Activated CD8-positive, alpha-beta memory T cell treated with anti-CD3 and anti-CD28 coated beads for 1 hour (primary cell): ENCODE data around the gene VWA8.
"Not testable (repeated sequence)": the region's sequence is repeated elsewhere in the genome, so short reads cannot be mapped to it uniquely, and the experiment has no call there.

Source experiments
- DNase-seq, 2 donors: peaks; one replicate each; pipeline ENCODE4 v3.0.0-alpha.2; 2020; ENCODE audit warnings: low read depth in 1 of 2; ENCODE audit errors: extremely low read depth in 1 of 2

Gene VWA8

GRCh38 chr13:41969072-41969471 lies 8.2 kb upstream of the VWA8 start:
- no peak for DNase-seq

DNA sequence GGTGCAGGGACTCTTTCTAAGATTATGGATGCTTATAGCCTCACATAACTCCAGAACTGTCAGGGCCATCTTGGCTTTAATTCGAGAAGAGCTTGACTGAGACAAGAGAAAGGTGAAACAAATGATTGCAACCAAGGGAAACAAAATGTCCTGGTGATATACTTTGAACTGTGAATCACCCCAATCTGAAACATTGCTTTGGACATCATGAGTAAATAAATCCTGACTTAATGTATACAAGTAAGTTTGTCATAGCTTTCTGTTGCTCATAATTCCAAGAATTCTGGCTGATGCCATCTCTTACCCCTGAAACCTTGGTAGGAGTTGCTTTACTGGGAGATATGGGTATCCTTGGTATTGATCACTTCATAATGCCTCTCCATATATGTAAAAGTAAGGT lies 5.8 kb upstream of the VWA8 start:
- no peak for DNase-seq

- DNase-seq: no peak
These were observed 2.1 kb upstream of the VWA8 start for GRCh38 chr13:41962994-41963393.

- DNase-seq: no peak
These were observed 504 bp upstream of the VWA8 start for GRCh38 chr13:41961466-41961760.

GRCh38 chr13:41960211-41960636 lies 685 bp downstream of the VWA8 start:
- DNase-seq: no peak

- DNase-seq: no peak
These were observed 4.6 kb downstream of the VWA8 start for GRCh38 chr13:41956272-41956671.

DNA sequence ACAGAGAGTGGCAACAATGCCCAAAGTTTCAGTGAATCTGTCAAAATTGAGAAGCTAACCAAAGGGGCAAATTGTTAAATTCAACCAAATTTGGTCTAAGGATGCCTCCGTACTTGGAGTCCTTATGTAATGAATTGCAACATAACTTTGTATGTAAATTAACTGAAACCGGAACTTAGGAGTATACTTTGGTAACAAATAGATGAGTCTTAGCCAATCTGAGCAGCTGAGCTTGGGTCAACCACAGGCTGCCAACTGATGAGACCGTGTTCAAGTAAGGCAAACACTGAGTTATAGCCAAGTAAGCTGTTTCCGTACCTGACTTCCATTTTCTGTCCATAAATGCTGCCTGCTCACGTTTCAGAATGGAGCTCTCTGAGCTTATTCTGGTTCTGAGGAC lies 5.3 kb downstream of the VWA8 start:
- no peak for DNase-seq

DNA sequence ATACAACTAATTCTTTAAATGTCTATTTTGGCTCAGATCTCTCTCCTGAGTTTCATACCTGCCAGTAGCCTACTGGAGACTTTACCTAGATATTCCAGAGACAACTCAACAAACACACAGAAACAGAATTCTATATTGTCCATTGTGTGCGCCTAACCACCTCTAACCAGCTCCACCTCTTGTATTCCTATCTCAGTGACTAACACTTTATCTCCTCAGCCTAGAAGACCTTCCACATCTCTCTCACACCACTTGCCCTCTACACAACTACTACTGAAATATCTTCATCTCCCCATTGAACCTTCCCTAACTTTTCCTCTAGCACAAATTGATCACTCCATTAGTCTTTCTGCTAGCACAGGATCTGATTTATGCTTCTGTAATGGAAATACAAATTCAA lies 6.7 kb downstream of the VWA8 start:
- no peak for DNase-seq

GRCh38 chr13:41952749-41953148 lies 8.2 kb downstream of the VWA8 start:
- no peak for DNase-seq

DNA sequence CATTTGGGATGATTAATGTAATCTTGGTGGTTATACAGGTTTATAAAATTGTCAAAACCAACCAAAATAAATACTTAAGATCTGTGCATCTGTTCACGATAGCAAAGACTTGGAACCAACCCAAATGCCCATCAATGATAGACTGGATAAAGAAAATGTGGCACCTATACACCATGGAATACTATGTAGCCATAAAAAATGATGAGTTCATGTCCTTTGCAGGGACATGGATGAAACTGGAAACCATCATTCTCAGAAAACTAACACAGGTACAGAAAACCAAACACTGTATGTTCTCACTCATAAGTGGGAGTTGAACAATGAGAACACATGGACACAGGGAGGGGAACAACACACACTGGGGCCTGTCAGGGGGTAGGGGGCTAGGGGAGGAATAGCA lies 11.8 kb downstream of the VWA8 start:
- not testable (repeated sequence) for DNase-seq

DNA sequence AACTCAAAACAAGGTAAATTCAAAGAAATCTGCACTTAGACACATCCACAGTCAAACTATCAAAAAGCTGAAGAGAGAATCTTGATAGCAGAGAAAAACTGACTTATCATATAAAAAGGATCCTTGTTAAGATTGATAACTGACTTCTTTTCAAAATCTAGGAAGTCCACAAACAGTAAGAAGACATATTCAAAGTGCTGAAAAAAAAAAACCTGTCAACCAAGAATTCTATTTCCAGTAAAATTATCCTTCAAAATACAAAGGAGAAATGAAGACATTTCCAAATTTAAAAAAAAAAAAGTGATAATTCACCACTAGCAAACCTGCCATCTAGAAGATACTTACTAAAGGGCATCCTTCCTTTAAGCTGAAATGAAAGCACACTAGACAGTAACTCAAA lies 15.0 kb downstream of the VWA8 start:
- DNase-seq: no peak

DNA sequence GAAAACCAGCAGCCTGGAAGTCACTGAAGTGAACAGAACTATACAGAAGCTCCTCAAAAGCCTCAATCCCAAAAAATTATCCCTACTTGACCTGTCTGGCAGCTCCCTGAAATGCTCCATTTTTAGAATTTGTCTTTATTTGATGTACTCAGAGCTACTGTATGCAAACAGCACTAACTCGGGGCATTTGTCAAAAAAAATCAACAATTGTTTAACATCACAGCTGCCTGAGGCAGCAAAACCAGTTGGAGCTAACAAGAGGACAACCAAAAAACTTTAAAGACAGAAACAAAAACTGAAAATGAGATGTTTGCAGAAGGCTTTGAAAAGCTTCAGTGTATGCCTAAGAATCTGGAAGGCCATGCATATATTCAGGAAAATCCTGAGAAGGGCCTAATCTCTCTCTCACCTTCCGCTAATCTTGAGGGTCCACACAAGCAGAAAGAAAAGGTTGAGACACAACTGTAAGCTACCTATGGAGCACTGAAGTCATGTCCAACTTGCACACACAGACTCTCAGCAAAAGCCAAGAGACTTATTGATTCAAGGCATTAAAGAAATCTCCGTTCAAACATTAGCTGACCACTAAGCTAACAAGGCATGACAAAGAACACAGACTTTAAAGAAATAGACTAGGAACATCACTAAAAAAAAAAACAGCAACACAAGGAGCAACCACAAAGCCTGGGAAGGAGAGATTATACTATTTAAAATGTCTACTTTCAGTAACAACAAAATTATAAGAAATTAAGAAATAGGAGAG lies 16.1 kb downstream of the VWA8 start:
- no peak for DNase-seq

DNA sequence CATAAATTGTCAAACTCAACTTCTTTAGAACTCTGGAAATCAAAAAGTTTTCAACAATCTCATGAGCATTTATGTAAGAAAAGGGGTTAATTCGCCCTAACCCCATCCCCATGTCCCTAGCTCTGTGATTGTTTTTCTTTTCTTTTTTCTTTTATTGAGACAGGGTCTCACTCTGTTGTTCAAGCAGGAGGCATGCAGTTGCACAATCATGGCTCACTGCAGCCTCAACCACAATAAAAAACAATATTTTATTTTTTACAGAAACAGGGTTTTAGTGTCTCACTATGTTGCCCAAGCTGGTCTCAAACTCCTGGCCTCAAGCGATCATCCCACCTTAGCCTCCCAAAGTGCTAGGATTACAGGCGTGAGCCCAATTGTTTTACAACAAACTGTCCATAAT lies 16.7 kb downstream of the VWA8 start:
- no peak for DNase-seq

DNA sequence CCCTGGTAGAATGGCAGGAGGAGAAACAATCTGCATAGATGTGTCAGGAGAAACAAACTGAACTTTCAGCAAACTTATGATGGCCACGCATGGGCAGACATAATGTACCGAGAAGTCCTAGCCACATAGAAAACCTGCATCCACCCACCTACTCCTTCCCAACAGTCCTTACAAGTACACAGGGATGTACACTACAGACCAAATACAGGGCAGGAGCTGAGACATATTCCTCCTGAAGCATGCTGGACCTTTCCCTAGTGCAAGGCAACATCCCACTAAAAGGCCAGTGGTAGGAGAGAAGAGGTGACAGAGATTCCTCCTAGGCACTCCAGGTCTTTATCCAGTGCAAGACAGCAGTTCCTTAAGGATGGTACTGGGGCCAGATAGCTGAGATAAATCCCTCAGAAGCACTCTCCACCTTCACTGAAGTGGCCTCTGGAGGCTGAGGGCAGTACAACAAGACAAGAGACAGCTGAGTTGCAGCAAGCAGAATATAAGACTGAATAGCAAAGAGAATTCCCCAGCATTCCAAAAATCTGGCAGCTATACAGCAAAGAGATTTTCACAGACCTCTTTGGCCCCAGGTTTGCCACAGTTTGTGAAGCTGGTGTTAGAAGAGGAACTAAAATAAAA lies 18.3 kb downstream of the VWA8 start:
- no peak for DNase-seq

DNA sequence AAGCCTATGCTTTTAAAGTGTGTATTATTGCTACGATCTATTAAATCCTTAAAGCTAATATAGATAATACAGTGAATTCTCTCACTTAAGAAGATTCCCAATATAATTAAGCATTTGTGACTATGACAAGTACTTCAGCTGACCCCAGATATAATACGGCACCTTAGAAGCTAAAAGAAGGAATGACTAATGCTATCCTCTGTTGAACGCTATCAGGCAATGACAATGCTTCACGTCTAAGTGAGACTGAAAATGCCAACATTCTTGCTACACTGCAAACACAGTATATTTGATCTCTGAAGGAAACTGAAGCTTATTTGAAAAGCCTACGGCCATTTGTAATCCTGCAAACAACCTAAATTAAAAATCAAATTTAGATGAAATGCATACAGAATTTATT lies 19.7 kb downstream of the VWA8 start:
- no peak for DNase-seq

GRCh38 chr13:41939398-41939797 lies 21.5 kb downstream of the VWA8 start:
- no peak for DNase-seq

GRCh38 chr13:41938918-41939317 lies 22.0 kb downstream of the VWA8 start:
- no peak for DNase-seq

DNA sequence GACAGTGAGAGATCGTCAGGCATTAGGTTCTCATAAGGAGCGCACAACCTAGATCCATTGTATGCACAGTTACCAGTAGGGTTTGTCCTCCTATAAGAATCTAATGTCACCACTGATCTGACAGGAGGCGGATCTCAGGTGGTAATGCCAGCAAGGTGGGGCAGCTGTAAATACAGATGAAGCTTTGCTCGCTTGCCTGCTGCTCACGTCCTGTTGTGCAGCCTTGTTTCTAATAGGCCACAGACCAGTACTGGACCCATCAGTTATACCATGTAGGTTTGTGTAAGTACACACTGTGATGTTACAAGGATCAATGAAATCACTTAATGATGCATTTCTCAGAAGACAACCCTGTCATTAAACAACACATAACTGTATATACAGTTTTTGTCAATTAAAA lies 23.5 kb downstream of the VWA8 start:
- no peak for DNase-seq

- DNase-seq: no peak
These were observed 25.4 kb downstream of the VWA8 start for GRCh38 chr13:41935501-41935900.

DNA sequence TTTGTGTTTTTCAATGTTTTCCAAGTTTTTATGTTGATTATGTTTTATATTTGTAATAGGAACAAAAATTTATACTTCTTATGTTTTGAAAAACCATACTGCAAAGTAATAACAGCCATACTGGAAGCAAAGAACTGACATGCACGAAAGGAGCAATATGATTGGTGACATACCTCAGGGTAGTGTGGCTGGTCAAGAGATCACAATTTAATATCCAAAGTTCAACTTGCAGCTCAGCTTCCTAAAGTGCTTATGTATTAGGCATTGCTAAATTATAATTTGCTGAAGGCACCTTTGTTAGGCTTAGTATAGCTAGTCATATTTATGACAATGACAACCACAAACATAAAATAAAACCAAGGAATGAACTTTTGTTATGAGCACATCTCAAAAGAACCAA lies 25.9 kb downstream of the VWA8 start:
- DNase-seq: no peak

DNA sequence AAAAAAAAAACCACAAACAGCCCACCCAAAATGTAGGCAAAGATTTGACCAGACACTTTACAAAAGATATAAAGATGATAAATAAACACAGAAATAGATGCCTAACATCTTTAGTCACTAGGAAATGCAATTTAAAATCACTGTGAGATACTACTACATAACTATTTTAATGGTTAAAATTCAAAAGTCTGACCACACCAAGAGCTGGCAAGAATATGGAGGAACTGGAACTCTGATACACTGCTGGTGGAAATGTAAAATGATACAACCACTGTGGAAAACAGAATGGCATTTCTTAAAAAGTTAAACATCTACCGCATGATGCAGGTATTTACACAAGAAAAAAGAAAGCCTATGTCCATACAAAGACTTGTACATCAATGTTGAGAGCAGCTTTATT lies 26.8 kb downstream of the VWA8 start:
- DNase-seq: no peak

- no peak for DNase-seq
These were observed 29.6 kb downstream of the VWA8 start for GRCh38 chr13:41931337-41931736.

DNA sequence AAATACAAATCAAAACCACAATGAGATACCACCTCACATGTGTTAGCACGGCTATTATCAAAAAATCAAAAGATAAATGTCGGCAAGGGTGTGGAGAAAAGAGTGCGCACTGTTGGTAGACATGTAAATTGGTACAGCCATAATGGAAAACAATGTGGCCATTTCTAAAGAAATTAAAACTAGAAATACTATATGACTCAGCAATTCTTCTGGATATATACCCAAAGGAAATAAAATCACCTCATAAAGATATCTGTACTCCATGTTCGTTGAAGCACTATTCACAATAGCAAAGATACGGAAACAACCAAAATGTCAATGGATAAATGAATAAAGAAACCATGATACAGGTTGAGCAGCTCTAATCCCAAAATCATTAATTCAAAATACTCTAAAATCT lies 30.8 kb downstream of the VWA8 start:
- DNase-seq: no peak
